HG02885 (cell line): ENCODE data around the gene CEP162.
"Not testable (repeated sequence)": the region's sequence is repeated elsewhere in the genome, so short reads cannot be mapped to it uniquely, and the experiment has no call there.

Source experiments
- ATAC-seq: cut with Tn5 transposase; IDR thresholded peaks from one replicate; pipeline ENCODE4 v1.9.1; 2021; ENCODE audit warnings: mild to moderate bottlenecking; ENCODE audit not compliant: unreplicated experiment, poor library complexity

The CEP162 gene

GRCh38 chr6:84093441-84094435, 133.7 kb downstream of the CEP162 start:
- no peak for ATAC-seq

- ATAC-seq = no peak
These were observed 137.9 kb downstream of the CEP162 start for GRCh38 chr6:84089552-84089951.

GRCh38 chr6:84089081-84089480, 138.4 kb downstream of the CEP162 start:
- ATAC-seq = no peak

- ATAC-seq = no peak
These were observed 140.7 kb downstream of the CEP162 start for GRCh38 chr6:84086545-84087429.

- no peak for ATAC-seq
These were observed 141.4 kb downstream of the CEP162 start for GRCh38 chr6:84086056-84086455.

- ATAC-seq = not testable (repeated sequence)
These were observed 142.7 kb downstream of the CEP162 start for GRCh38 chr6:84084705-84085104.

- ATAC-seq = no peak
These were observed 144.7 kb downstream of the CEP162 start for GRCh38 chr6:84082689-84083265.

- ATAC-seq = no peak
These were observed 146.2 kb downstream of the CEP162 start for GRCh38 chr6:84081222-84081621.

GRCh38 chr6:84078335-84078734, 149.1 kb downstream of the CEP162 start:
- no peak for ATAC-seq

- no peak for ATAC-seq
These were observed 149.8 kb downstream of the CEP162 start for GRCh38 chr6:84077645-84078044.

- ATAC-seq = no peak
These were observed 152.3 kb downstream of the CEP162 start for GRCh38 chr6:84074988-84075781.
